H1 (cell line): ENCODE data around the gene IARS2. TPM values are rescaled to one million over a fixed set of nuclear protein-coding genes. Genes with fewer than 3 reads are reported as not detected.

Experiments
- BCL11A ChIP-seq, 2 experiments: IDR thresholded peaks; one replicate each; pipeline ENCODE4 v1.6.1; 2011; ENCODE audit warnings: low read depth in 2 of 2, low read length in 2 of 2, mild to moderate bottlenecking in 2 of 2
- CHD1 ChIP-seq: IDR thresholded peaks from 2 replicates; pipeline ENCODE4 v1.6.1; 2012; ENCODE audit warnings: low read depth, low read length, improper control_type of control experiment
- EGR1 ChIP-seq: IDR thresholded peaks from 2 replicates; pipeline ENCODE4 v1.6.1; 2011; ENCODE audit warnings: low read depth, low read length, borderline replicate concordance
- EP300 ChIP-seq, 2 experiments: IDR thresholded peaks; 1 replicate in 1 of 2; 2 replicates in 1 of 2; pipeline ENCODE4 v1.6.1; 2011 to 2012; ENCODE audit warnings: low read depth in 2 of 2, low read length in 2 of 2, mild to moderate bottlenecking in 2 of 2, borderline replicate concordance in 1 of 2, inconsistent platforms in 1 of 2, moderate library complexity in 1 of 2
- FOSL1 ChIP-seq: IDR thresholded peaks from 2 replicates; pipeline ENCODE4 v1.6.1; 2011; ENCODE audit warnings: mild to moderate bottlenecking, low read depth, low read length, moderate library complexity; ENCODE audit not compliant: insufficient read depth
- JUN ChIP-seq: IDR thresholded peaks from 2 replicates; pipeline ENCODE4 v1.6.1; 2011; ENCODE audit warnings: low read depth, mild to moderate bottlenecking, improper control_type of control experiment, low read length
- JUND ChIP-seq: IDR thresholded peaks from 2 replicates; pipeline ENCODE4 v1.6.1; 2011; ENCODE audit warnings: mild to moderate bottlenecking, improper control_type of control experiment, low read length
- KDM5A ChIP-seq: fragments of 200-600 bp; IDR thresholded peaks from 2 replicates; pipeline ENCODE4 v1.7.1; 2012; ENCODE audit warnings: mild to moderate bottlenecking, low read length, inconsistent platforms, mixed read lengths
- MAFK ChIP-seq: IDR thresholded peaks from 2 replicates; pipeline ENCODE4 v1.6.1; 2012; ENCODE audit warnings: low read depth, mild to moderate bottlenecking, improper control_type of control experiment, low read length
- NRF1 ChIP-seq: IDR thresholded peaks from 2 replicates; pipeline ENCODE4 v1.6.1; 2011; ENCODE audit warnings: mild to moderate bottlenecking, low read depth, low read length, improper control_type of control experiment
- POLR2A ChIP-seq, 2 experiments: IDR thresholded peaks; 1 replicate in 1 of 2; 2 replicates in 1 of 2; pipeline ENCODE4 v1.6.1; 2011; ENCODE audit warnings: low read depth in 2 of 2, low read length in 2 of 2, mild to moderate bottlenecking in 2 of 2; ENCODE audit errors: control extremely low read depth in 1 of 2
- POU5F1 ChIP-seq: IDR thresholded peaks from 2 replicates; pipeline ENCODE4 v1.6.1; 2011; ENCODE audit warnings: low read depth, mild to moderate bottlenecking, low read length, moderate library complexity
- RFX5 ChIP-seq: IDR thresholded peaks from 2 replicates; pipeline ENCODE4 v1.6.1; 2011; ENCODE audit warnings: low read depth, low read length, improper control_type of control experiment, borderline replicate concordance
- SAP30 ChIP-seq: fragments of 300-600 bp; sonication (generic); IDR thresholded peaks from 2 replicates; pipeline ENCODE4 v1.7.1; 2012; ENCODE audit warnings: low read length, moderate library complexity, mild to moderate bottlenecking, inconsistent platforms; ENCODE audit not compliant: insufficient read depth, insufficient replicate concordance
- SP2 ChIP-seq: IDR thresholded peaks from 2 replicates; pipeline ENCODE4 v1.6.1; 2012; ENCODE audit warnings: mild to moderate bottlenecking, low read length, inconsistent platforms
- SP4 ChIP-seq: IDR thresholded peaks from 2 replicates; pipeline ENCODE4 v1.6.1; 2012; ENCODE audit warnings: low read length, inconsistent platforms
- SUZ12 ChIP-seq: fragments of 200-600 bp; sonication (generic); IDR thresholded peaks from 2 replicates; pipeline ENCODE4 v1.6.1; 2012; ENCODE audit warnings: mild to moderate bottlenecking, inconsistent platforms, low read length, moderate library complexity, mixed read lengths
- polyA plus RNA-seq, 7 experiments: library from polyadenylated mRNA; depleted of rRNA in 3 of 7; stranded (reverse) in 5 of 7; unstranded in 2 of 7; fragments of >200 nt in 5 of 7; fragments of 200-250 nt in 2 of 7; gene quantifications; 1 replicate in 5 of 7; 2 replicates in 1 of 7; 4 replicates in 1 of 7; pipeline versions ENCODE4 v1.2.1 to v1.2.3, GENCODE V29; 2011 to 2013; ENCODE audit warnings: missing spikeins in 2 of 7, mixed read lengths in 2 of 7
- total RNA-seq: library from RNA; stranded (reverse); fragmentation: NEBNext Ultra II Directional; extraction: Animal tissue kit (Norgen Biotek cat#: 25700); gene quantifications from 2 replicates; pipeline ENCODE4 v1.2.1, GENCODE V29; 2021
- TF ChIP-seq, protein P1 (sequence below), 3 experiments: IDR thresholded peaks; 1 replicate in 2 of 3; 2 replicates in 1 of 3; pipeline versions ENCODE4 v1.5.1 to v1.6.1; 2011; ENCODE audit warnings: low read length in 3 of 3, mild to moderate bottlenecking in 3 of 3, inconsistent platforms in 2 of 3, low read depth in 1 of 3, moderate library complexity in 1 of 3; ENCODE audit not compliant: insufficient read depth in 1 of 3; ENCODE audit errors: control extremely low read depth in 1 of 3
- TF ChIP-seq, protein P2 (sequence below): IDR thresholded peaks from 2 replicates; pipeline ENCODE4 v1.6.1; 2012; ENCODE audit warnings: low read length, inconsistent platforms

The IARS2 gene
- total and polyA plus RNA-seq, 2 of the 8 experiments (the other 6 are each of a cell fraction or from before 2014, with no cell fraction given), result 15.0 to 69.8 TPM

DNA sequence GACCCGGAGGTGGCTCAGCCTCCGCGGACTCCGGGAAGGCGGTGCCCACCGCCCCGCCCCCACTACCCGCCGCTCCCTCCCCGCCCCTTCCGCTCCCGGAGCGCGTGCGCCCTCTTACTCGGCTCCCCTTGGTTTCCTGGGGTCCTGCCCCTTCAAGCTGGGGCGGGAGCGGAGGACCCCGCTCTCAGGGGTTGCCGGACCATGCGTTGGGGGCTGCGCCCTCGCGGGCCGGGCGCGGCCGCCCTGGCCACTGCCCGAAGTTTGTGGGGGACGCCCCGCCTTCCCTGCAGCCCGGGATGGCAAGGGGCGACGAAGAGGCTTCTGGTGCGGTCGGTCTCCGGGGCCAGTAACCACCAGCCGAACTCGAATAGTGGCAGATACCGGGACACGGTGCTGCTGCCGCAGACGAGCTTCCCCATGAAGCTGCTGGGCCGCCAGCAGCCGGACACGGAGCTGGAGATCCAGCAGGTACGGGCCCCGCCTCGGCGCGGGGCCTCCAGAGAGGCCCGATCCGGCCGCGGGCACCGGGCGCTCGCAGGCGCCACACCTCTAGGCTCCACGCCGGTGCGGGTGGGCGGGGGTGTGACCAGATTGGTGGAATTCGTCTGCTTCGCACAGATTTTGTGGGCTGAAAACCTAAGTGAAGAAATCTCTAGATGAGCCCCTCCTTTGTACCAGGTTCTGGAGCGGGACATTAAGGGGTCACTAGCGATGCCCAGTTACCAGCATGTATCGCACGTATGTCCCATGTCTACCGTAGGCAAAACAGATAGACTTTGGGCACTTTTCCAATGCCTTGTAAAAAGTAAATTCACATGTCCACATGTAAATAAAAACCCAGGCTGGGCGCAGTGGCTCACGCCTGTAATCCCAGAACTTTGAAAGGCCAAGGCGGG is at the start of gene IARS2 (continued):
- TF ChIP-seq, protein P1, sequence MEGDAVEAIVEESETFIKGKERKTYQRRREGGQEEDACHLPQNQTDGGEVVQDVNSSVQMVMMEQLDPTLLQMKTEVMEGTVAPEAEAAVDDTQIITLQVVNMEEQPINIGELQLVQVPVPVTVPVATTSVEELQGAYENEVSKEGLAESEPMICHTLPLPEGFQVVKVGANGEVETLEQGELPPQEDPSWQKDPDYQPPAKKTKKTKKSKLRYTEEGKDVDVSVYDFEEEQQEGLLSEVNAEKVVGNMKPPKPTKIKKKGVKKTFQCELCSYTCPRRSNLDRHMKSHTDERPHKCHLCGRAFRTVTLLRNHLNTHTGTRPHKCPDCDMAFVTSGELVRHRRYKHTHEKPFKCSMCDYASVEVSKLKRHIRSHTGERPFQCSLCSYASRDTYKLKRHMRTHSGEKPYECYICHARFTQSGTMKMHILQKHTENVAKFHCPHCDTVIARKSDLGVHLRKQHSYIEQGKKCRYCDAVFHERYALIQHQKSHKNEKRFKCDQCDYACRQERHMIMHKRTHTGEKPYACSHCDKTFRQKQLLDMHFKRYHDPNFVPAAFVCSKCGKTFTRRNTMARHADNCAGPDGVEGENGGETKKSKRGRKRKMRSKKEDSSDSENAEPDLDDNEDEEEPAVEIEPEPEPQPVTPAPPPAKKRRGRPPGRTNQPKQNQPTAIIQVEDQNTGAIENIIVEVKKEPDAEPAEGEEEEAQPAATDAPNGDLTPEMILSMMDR (IDR thresholded peaks at IDR 0.05; ENCODE audit: control extremely low read depth in 1 of 3, insufficient read depth in 1 of 3, low read depth in 1 of 3, low read length in 3 of 3), result no peak
- no peak for TF ChIP-seq EGR1
- no peak for TF ChIP-seq RFX5
- TF ChIP-seq, protein P2, sequence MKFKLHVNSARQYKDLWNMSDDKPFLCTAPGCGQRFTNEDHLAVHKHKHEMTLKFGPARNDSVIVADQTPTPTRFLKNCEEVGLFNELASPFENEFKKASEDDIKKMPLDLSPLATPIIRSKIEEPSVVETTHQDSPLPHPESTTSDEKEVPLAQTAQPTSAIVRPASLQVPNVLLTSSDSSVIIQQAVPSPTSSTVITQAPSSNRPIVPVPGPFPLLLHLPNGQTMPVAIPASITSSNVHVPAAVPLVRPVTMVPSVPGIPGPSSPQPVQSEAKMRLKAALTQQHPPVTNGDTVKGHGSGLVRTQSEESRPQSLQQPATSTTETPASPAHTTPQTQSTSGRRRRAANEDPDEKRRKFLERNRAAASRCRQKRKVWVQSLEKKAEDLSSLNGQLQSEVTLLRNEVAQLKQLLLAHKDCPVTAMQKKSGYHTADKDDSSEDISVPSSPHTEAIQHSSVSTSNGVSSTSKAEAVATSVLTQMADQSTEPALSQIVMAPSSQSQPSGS, result no peak
- 0 out of 2 replicates have a peak, but pooled peaks have one; percentile 28 for TF ChIP-seq KDM5A
- TF ChIP-seq SUZ12, result no peak
- no peak for TF ChIP-seq POU5F1
- TF ChIP-seq EP300 (IDR thresholded peaks at IDR 0.05; ENCODE audit: borderline replicate concordance in 1 of 2, low read depth in 2 of 2, low read length in 2 of 2), result no peak
- no peak for TF ChIP-seq NRF1
- no peak for TF ChIP-seq JUN
- no peak for TF ChIP-seq SP2
- no peak for TF ChIP-seq SP4
- TF ChIP-seq POLR2A (IDR thresholded peaks at IDR 0.05; ENCODE audit: control extremely low read depth in 1 of 2, low read depth in 2 of 2, low read length in 2 of 2), result peak; percentile 14 to 68; a peak in 2 of 3 replicates
- no peak for TF ChIP-seq CHD1
- no peak for TF ChIP-seq MAFK
- no peak for TF ChIP-seq SAP30
- no peak for TF ChIP-seq JUND
- no peak for TF ChIP-seq FOSL1
- TF ChIP-seq BCL11A (IDR thresholded peaks at IDR 0.05; ENCODE audit: low read depth in 2 of 2, low read length in 2 of 2), result no peak
